K562 (cell line): ENCODE results near the gene ZFAND3.

Experiments
- CEBPB ChIP-seq: fragments of 450-650 bp; IDR thresholded peaks from 2 replicates; pipeline ENCODE4 v1.6.1; 2016; ENCODE audit warnings: missing genetic modification characterization, missing compliant biosample characterization
- CTCF ChIP-seq, 3 experiments: IDR thresholded peaks in 2 of 3; conservative IDR thresholded peaks in 1 of 3; 2 replicates each; pipeline ENCODE4 v1.5.1; 2011 to 2012; ENCODE audit warnings: low read length in 3 of 3, mild to moderate bottlenecking in 3 of 3, control low read depth in 2 of 3, improper control_type of control experiment in 1 of 3, inconsistent platforms in 1 of 3, low read depth in 1 of 3, mixed read lengths in 1 of 3, moderate library complexity in 1 of 3; ENCODE audit not compliant: insufficient read depth in 2 of 3
- GATAD2A ChIP-seq: fragments of 450-650 bp; IDR thresholded peaks from 2 replicates; pipeline ENCODE4 v1.6.1; 2017
- GTF2F1 ChIP-seq: IDR thresholded peaks from 2 replicates; pipeline ENCODE4 v1.6.1; 2011; ENCODE audit warnings: low read depth, low read length, improper control_type of control experiment
- KLF6 ChIP-seq: fragments of 250-450 bp; sonication (Bioruptor Pico); IDR thresholded peaks from 2 replicates; pipeline ENCODE4 v1.4.0; 2020; ENCODE audit warnings: mild to moderate bottlenecking, moderate library complexity, borderline replicate concordance
- MEF2A ChIP-seq: IDR thresholded peaks from 2 replicates; pipeline ENCODE4 v1.6.1; 2011; ENCODE audit warnings: low read depth, mild to moderate bottlenecking, low read length, moderate library complexity; ENCODE audit not compliant: control insufficient read depth
- POLR2AphosphoS5 ChIP-seq: IDR thresholded peaks from 2 replicates; pipeline ENCODE4 v1.6.1; 2011; ENCODE audit warnings: mild to moderate bottlenecking, low read depth, low read length, moderate library complexity; ENCODE audit not compliant: control insufficient read depth, insufficient read depth

- TF ChIP-seq MEF2A (no peak), CTCF (IDR thresholded peaks at IDR 0.05 in 2 of 3, conservative IDR thresholded peaks at IDR 0.05 in 1 of 3; ENCODE audit: insufficient read depth in 2 of 3, low read depth in 1 of 3, low read length in 3 of 3) (no peak), GATAD2A (no peak), GTF2F1 (no peak), POLR2AphosphoS5 (no peak), CEBPB (tag) (no peak), KLF6 (CRISPR knock-in tag) (no peak)
These were observed 4.6 kb downstream of the ZFAND3 start for GRCh38 chr6:37824170-37824569.
